C4-2B (cell line): ENCODE data around the gene ZNF480.

Experiments used
- CTCF ChIP-seq: fragments of 450-650 bp; conservative IDR thresholded peaks from 2 replicates; pipeline ENCODE4 v1.5.1; 2017; ENCODE audit warnings: mild to moderate bottlenecking
- ZFX ChIP-seq: fragments of 450-650 bp; IDR thresholded peaks from 2 replicates; pipeline ENCODE4 v1.6.1; 2017

- TF ChIP-seq ZFX (no peak), CTCF (no peak; the same call in 1 of the 2 replicates)
Observed at GRCh38 chr19:52351512-52351911, 54.5 kb downstream of the ZNF480 start.
